HG02840 (cell line): ENCODE measurements around the gene HNRNPUL1.

Experiments used
- ATAC-seq: cut with Tn5 transposase; IDR thresholded peaks from one replicate; pipeline ENCODE4 v1.9.1; 2021; ENCODE audit warnings: mild to moderate bottlenecking, moderate library complexity, moderate number of reproducible peaks; ENCODE audit not compliant: unreplicated experiment, low FRiP score

The HNRNPUL1 gene

DNA sequence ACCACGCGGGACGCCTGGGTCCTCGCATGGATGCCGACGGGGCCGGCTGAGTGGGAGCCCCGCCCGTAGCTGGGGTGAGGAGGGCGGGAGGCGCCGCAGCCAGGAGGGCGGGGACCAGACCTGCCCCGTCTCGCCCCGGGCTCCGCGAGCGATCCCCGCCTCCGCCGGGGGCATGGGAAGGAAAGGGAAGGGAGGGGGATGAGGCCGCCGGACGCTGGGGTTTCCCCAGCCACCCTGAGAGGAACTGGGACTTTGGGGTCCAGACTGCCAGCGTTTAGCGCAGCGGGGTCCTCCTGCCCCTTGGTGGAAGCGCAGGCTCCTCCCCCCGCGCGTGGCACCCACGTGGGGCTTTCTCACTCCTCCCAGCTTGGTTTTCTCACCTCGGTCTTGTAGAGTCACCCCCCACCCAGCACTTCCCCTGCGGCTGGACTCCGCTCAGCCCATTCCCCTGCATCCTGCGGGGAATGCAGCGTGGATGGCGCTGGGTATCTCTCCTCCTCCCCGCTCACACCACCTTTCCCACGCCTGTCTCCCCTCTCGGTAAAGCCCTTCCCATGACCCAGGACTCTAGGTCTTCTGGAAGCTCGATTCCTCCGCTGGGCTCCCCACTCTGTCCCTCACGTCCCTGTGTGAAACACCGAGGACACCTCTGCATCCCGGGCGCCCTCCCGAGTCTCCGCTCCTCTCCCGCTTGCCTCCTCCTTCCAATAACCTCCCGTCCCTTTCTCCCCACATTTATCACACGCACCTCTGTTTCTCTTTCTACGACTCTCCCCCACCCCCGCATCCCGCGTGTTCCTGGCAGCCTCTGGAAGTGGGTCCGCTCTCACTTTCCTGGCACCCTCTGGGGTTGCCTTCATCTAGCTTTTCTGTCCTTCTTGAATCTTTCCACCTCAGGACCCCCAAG is 87.4 kb downstream of the HNRNPUL1 start:
- ATAC-seq: peak; percentile 32

DNA sequence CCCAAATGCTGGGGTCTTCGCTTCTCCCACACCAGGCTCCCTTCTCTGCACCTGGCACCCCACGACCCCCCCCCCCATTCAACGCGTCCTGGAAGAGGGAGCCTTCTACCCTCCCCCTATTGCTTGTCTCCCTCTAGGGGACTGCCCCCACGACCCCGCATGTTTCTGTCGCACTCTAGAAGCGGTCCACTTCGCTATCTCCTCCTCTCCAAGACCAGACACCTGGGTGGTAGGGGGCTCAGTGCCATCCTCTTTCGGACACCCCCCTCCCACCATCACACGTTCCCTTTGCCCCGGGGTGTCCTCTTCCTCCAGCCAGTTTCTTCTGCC is 88.1 kb downstream of the HNRNPUL1 start:
- no peak for ATAC-seq

DNA sequence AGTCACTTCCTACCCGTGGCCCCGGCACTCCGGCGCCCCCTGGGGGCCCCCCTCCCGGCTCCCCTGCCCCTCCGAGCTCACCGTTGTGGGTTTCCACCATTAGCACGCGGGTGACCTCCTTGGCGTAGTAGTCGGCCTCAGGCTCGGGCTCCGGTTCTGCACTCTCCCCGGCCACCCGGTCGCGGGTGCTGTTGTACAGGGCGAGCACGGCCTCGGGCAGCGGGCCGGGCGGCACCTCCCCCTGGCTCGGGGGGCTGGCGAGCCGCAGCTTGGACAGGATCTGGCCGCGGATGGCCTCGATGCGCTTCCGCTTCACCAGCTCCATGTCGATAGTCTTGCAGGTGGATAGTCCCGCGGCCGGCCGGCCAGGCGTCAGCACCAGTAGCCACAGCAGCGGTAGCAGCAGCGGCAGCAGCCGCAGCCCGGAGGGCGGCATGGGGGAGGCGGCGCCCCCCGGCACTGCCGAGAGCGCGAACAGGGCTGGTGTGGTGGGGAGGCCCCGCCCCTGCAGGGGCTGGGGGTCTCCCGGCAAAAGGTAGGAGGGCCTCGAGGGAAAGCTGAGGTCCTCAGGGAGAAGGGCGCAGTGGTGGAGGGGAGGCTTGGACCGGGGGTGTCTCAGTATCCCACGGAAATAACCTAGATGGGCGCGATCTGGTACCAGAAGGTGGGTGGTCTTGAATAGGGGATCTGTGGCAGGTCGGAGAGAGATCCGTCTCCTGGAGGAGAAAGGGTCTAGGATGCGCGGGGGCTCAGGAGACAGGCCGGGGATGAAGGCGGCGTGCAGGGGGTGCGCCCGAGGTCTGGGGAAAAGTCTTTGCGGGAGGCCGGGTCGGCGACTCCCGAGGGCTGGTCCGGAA is 88.7 kb downstream of the HNRNPUL1 start:
- no peak for ATAC-seq

DNA sequence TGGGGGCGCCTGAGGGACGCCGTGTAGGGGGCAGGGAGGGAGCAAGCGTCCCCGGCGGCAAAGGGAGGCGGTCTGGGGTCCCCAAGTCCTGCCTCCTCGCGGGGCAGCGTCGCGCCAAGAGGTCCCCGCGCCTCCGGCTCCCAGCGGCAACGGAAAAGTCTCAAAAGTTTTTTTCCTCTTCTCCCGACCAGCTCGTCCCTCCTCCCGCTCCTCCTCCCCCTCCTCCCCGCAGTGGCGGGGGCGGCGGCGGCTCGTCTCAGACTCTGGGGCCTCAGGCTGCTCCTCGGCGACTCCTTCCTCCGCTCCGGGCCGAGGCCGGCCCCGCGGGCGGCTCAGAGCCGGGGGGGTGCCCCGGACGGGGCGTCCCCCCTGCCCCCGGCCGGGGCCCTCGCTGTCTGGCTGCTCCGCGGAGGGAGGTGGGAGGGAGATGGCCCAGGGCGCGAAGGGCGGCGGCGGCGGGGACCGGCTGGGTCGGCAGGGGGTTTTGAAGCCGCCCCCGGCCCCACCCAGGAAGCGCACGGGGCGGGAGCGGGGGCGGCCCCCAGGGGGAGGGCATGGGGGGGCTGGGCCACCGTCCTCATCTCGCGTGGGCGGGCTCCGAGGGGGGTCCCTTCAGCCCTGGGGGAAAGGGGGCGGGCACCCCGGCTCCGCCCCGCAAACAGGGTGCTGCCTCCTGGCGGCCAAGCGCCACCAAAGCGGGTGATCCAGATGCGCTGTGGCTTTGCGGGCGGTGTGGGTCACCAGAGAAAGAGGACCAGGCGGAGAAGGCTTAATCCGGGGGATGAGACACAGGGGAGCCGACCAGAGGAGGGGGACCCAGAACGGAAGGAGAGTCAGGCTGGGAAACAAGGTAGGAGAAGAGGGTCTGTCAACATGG is 89.5 kb downstream of the HNRNPUL1 start, which contains the start of gene TGFB1:
Gene TGFB1, minus strand, starts transcription at position 457 of the 877 bp plus-strand sequence. CDS start 878 bp downstream, outside the sequence.
- ATAC-seq: peak; percentile 39

DNA sequence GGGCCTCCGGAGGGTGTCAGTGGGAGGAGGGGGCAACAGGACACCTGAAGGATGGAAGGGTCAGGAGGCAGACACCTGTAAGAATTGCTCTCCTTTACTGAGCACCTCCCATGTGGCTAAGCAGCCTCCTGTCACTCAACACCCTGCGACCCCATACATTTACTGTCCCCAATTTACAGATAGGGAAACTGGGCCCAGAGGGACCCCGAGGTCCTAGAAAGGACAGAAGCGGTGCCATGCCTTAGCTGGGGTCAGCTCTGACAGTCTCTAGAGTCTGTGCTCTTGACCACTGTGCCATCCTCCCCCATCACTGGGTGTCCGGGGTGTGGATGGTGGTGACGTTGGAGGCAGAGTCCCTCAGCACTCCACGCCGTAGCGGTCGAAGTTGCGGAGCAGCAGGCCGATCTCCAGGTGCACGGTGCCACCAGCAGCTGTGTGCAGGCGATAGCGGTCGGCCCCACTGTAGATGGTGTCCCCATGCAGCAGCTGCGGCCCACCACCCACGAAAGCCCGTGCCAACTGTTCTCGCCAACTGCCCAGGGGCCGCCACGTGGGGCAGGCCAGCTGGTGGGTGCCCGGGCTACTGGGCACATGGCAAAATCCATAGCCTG is 90.3 kb downstream of the HNRNPUL1 start:
- ATAC-seq: peak; percentile 8

DNA sequence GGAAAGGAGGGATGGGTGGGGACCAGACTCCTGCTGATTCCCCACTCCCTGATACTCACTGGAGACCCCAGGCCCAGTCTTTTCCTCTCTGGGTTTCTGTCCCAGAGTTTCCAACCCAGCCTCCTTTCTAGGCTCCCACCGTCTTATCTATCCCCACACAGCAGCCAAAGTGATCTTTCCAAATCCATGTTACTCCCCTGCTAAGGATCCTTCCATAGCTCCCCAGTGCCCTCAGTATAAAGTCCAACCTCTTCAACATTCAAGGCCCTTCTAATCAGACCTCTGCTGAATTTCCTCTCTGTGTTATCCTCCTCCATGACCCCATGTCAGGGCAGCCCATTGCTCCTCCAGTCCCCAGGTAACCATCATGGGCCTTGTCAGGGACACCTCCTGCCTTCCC is 90.9 kb downstream of the HNRNPUL1 start:
- no peak for ATAC-seq

DNA sequence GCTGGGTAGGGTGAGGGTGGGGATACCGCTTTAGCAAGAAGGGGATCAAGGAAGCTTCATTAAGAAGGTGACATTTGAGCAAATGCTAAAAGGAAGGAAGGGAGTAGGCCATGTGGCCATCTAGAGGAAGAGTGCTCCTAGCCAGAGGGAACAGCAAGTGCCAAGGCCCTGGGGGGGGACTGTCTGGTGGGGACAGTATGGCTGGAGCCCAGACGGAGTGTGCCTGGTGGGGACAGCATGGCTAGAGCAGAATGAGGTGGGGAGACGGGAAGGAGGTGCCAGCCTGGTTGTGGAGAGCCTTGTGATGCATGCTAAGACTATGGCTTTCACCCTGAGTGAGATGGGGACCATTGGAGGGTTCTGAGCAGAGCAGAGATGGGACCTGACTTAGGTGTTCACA is 91.6 kb downstream of the HNRNPUL1 start:
- no peak for ATAC-seq

DNA sequence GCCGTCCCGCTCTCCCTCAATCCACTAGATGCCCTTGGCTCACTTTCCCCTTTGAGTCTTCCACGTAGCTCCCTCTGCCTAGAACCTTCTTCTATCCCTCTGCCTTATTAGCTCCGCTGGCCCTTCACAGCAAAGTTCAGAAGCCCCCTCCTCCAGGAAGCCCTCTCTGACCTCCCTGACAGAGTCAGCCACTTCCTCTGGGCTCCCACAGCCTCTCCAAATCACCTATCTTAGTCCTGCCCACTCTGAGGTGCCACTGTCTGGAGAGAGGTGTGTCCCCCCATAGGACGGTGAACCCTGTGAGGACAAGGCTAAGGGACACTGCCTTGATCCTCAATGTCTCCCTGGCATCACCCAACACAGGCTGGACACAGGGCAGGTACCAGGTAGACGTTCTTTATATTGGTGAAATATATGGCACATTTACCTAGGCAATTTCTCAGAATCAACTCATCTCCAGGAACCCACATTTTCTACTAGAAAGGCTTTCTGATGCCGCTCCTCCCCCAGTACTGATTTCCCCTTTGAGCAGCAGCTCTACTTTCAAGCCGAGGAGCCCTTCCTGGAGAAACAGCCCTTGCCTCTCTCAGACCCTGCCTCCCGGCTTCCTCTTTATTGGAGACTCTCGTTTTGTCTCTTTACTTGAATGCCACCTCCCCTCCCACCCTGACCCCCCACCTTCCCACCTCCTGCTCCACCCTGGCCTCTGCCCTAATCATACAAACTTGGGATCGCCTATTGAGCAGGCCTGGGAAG is 93.0 kb downstream of the HNRNPUL1 start:
- no peak for ATAC-seq
